AG04450 (cell line): ENCODE measurements around the gene CCDC93. TPM values are rescaled to one million over a fixed set of nuclear protein-coding genes. Genes with fewer than 3 reads are reported as not detected.

Source experiments
- CTCF ChIA-PET: fragments of 300-600, 350-600 bp; formaldehyde crosslinking; extraction: SDS; loops from one replicate; lab custom pipeline; 2022; ENCODE audit warnings: antibody characterized with exemption, inconsistent platforms; lab: Charles Lee
- POLR2A ChIA-PET: fragments of 350-600 bp; formaldehyde crosslinking; extraction: SDS; loops from one replicate; lab custom pipeline; 2021; ENCODE audit warnings: antibody characterized with exemption, inconsistent platforms; lab: Yijun Ruan, JAX
- DNase-seq: peaks from one replicate; pipeline ENCODE4 v3.0.0-alpha.2; 2011; ENCODE audit warnings: low read depth, low spot score
- H3K27ac ChIP-seq: one replicate; pipeline ENCODE4 v1.5.1; 2012; ENCODE audit warnings: low read depth, low read length, control low read depth
- H3K27me3 ChIP-seq: one replicate; pipeline ENCODE4 v1.6.0; 2012; ENCODE audit warnings: low read length; ENCODE audit not compliant: control insufficient read depth, insufficient read depth
- H3K4me3 ChIP-seq: 2 replicates; pipeline ENCODE4 v1.5.1; 2011; ENCODE audit warnings: mild to moderate bottlenecking, low read depth, low read length, control low read depth
- H3K9me3 ChIP-seq: 2 replicates; pipeline ENCODE4 v1.5.1; 2012; ENCODE audit warnings: low read length; ENCODE audit not compliant: control insufficient read depth, insufficient read depth
- polyA minus RNA-seq: library from RNA; depleted of rRNA, polyadenylated mRNA; stranded (reverse); fragments of >200 nt; gene quantifications from 2 replicates; pipeline ENCODE4 v1.2.3, GENCODE V29; 2011; rRNA and poly(A)+ RNA removed
- polyA plus RNA-seq: library from polyadenylated mRNA; depleted of rRNA; stranded (reverse); fragments of >200 nt; gene quantifications from 2 replicates; pipeline ENCODE4 v1.2.3, GENCODE V29; 2011; rRNA removed
- TF ChIP-seq, protein P1 (sequence below): IDR thresholded peaks from 2 replicates; pipeline ENCODE4 v1.5.1; 2011; ENCODE audit warnings: low read depth, low read length, control low read depth, inconsistent platforms

CCDC93 gene, protein sequence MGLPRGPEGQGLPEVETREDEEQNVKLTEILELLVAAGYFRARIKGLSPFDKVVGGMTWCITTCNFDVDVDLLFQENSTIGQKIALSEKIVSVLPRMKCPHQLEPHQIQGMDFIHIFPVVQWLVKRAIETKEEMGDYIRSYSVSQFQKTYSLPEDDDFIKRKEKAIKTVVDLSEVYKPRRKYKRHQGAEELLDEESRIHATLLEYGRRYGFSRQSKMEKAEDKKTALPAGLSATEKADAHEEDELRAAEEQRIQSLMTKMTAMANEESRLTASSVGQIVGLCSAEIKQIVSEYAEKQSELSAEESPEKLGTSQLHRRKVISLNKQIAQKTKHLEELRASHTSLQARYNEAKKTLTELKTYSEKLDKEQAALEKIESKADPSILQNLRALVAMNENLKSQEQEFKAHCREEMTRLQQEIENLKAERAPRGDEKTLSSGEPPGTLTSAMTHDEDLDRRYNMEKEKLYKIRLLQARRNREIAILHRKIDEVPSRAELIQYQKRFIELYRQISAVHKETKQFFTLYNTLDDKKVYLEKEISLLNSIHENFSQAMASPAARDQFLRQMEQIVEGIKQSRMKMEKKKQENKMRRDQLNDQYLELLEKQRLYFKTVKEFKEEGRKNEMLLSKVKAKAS
- polyA plus RNA-seq (17.7 and 19.9 TPM in 2 replicates), polyA minus RNA-seq (19.9 and 24.8 TPM in 2 replicates)

DNA sequence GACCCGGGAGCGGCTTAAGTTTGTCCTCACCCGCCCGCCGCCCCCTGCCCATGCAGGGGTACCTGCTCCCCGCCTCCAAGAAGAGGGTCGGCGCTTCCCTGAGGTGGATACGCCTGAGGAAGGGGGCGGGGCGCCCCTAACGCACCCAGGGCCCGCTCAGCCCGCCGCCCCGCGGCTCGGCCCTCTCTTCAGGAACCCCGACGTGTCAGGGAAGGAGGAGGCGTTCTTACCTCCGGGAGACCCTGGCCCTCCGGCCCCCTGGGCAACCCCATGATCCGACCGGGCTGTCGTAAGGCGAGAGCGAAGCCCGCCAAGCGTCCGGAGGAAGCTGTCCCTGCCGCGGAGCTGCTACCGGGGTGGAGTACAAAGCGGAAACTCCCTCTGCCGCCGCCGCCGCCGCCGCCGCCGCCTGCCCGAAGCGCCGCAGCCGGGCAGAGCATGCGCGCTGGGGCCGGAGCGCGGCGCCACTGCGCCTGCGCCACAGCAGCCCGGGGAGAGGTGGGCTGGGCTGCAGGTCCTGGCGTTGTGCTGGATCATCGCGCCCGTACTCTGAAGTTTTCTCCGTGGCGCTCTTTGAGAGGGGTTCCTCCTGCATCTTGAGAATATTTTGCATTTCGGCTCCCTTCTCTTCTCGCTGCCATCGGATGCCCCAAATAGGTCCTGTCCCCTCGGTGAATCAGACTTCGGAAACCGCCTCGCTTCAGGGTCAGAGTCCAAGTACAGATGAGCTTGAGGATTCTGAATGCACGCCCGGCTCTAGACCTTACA, at the start of gene CCDC93:
Gene CCDC93 (minus strand): TSS at position 347 of the 768 bp plus-strand sequence. CDS start 75 bp downstream, at position 272.
- Histone ChIP-seq H3K4me3 (peak within 1 kb of the TSS; percentile 91), H3K27ac (peak within 1 kb of the TSS; percentile 39), H3K9me3 (peaks cover 4% of the 10 kb centered on the region; the same call in 1 of the 2 replicates), H3K27me3 (no peaks in the 10 kb centered on the region)
- TF ChIP-seq, protein P1, sequence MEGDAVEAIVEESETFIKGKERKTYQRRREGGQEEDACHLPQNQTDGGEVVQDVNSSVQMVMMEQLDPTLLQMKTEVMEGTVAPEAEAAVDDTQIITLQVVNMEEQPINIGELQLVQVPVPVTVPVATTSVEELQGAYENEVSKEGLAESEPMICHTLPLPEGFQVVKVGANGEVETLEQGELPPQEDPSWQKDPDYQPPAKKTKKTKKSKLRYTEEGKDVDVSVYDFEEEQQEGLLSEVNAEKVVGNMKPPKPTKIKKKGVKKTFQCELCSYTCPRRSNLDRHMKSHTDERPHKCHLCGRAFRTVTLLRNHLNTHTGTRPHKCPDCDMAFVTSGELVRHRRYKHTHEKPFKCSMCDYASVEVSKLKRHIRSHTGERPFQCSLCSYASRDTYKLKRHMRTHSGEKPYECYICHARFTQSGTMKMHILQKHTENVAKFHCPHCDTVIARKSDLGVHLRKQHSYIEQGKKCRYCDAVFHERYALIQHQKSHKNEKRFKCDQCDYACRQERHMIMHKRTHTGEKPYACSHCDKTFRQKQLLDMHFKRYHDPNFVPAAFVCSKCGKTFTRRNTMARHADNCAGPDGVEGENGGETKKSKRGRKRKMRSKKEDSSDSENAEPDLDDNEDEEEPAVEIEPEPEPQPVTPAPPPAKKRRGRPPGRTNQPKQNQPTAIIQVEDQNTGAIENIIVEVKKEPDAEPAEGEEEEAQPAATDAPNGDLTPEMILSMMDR: no peak
- peak; percentile 44 for DNase-seq
- CTCF ChIA-PET: interaction anchor here (0.6 to 5.8 kb wide), 8 partner anchors 11 to 199 kb away, joined by 3 to 55 read pairs (median 6); partner anchors contain the start of gene DDX18
- POLR2A ChIA-PET: interaction anchor here (0.5 to 1.0 kb wide), 2 partner anchors 157 to 221 kb away, joined by 5 to 6 read pairs; no protein-coding TSS in a partner anchor

DNA sequence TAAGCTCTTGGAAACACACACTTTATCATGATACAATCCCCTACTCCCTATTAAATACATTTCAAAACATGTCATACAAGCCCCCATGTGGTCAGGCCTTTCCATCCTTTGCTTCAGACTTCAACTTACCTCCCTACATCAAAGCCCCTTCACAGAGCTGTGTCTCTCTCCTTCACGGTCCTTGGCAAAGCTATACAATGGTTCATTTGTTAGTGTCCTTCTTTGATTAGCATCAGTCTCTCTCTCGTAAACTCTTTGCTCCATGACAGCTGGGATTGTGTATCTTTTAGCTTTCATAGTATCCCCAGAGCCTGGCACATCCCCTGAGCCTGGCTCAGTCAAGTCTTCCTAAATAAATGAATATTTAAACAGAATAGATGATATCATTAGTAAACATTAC, 48.8 kb upstream of the CCDC93 start:
- Histone ChIP-seq H3K4me3 (no peak overlapping the region), H3K27ac (no peak overlapping the region), H3K27me3 (no peaks in the 10 kb centered on the region), H3K9me3 (no peaks in the 10 kb centered on the region)
- CTCF ChIA-PET: interaction anchor here (0.9 to 6.6 kb wide), 7 partner anchors 11 to 248 kb away, joined by 3 to 65 read pairs (median 11); partner anchors contain the start of gene DDX18
- no peak for DNase-seq
- TF ChIP-seq, protein P1: no peak
- POLR2A ChIA-PET: no interaction called here

DNA sequence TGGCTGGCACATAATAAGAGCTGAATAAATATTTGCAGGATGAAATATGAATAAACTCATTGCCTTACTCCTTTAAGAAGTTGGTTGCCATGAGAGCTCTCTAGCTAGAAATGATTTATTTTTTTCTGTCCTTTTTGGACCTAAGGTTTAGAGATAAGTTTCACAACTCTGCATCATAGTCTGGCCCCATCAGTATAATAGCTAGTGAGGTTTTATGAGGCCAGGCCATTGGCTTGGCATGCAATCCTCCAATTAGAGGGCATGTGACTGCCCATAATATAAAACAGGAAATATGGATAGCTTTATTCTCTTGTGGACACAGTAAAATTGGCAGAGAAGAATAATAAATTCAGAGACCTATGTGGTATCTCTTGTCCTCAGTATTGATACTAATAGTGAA, 48.2 kb upstream of the CCDC93 start:
- CTCF ChIA-PET: interaction anchor here (0.9 to 6.6 kb wide), 6 partner anchors 10 to 248 kb away, joined by 3 to 65 read pairs (median 14); partner anchors contain the start of gene DDX18
- H3K27me3 ChIP-seq: no peaks in the 10 kb centered on the region
- TF ChIP-seq, protein P1: no peak
- POLR2A ChIA-PET: interaction anchor here (0.6 kb wide), 1 partner anchor 29 kb away, joined by 4 read pairs; no protein-coding TSS in a partner anchor
- no peak overlapping the region for H3K27ac ChIP-seq
- no peaks in the 10 kb centered on the region for H3K9me3 ChIP-seq
- H3K4me3 ChIP-seq: no peak overlapping the region
- DNase-seq: no peak

DNA sequence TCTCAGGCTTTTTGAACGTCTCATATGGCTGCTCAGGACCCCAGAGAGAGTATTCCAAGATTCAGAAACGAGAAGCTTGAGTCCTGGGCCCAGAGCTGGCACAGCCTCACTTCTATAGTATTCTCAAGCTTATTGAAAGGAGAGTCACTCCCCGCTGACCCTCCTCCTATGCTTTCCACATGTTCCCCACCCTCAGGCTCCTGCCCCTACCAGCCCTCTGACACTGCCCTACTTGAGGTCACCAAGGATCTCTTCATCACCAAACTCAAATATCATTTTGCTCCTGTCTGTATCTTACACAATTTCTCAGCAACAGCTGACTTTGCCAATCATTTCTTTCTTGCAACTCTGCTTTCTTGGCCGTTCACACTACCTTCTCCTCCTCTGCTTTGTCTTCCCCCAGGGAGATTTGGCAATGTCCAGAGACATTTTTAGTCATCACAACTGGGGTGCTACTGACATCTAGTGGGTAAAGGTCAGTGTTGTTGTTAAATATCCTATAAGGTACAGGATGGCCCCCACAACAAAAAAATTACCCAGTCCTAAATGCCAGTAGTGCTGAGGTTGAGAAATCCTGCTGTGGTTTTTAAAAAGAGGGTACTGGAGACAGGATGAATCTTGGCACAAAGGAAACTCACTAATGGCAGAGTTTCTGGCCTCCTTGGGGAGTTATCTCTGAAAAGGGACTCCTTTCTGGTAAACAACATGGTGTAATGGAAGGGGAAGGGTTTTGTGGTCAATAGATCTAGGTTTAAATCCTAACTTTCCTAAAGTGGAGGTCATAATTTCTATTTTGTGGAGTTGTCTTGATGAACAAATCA, 47.5 kb upstream of the CCDC93 start:
- no peak overlapping the region for H3K27ac ChIP-seq
- TF ChIP-seq, protein P1: 0 out of 2 replicates have a peak, but pooled peaks have one; percentile 17
- DNase-seq: no peak
- H3K27me3 ChIP-seq: no peaks in the 10 kb centered on the region
- POLR2A ChIA-PET: no interaction called here
- H3K4me3 ChIP-seq: no peak overlapping the region
- no peaks in the 10 kb centered on the region for H3K9me3 ChIP-seq
- CTCF ChIA-PET: interaction anchor here (0.9 to 6.6 kb wide), 5 partner anchors 10 to 58 kb away, joined by 3 to 65 read pairs (median 17); no protein-coding TSS in a partner anchor
